KOPT-K1 (cell line): ENCODE measurements around the gene PIEZO1.

ENCODE experiments used
- H3K27ac ChIP-seq: fragments of 200-600 bp; sonication (generic); 2 replicates; pipeline ENCODE4 v1.5.1; 2016; ENCODE audit warnings: antibody characterized with exemption, mild to moderate bottlenecking, low read depth, low read length; ENCODE audit not compliant: poor library complexity, severe bottlenecking
- H3K36me3 ChIP-seq: fragments of 200-600 bp; sonication (generic); 2 replicates; pipeline ENCODE4 v1.5.1; 2017; ENCODE audit warnings: antibody characterized with exemption, mild to moderate bottlenecking, low read length, moderate library complexity; ENCODE audit not compliant: insufficient read depth
- H3K9me3 ChIP-seq: fragments of 200-600 bp; sonication (generic); 2 replicates; pipeline ENCODE4 v1.5.1; 2017; ENCODE audit warnings: antibody characterized with exemption, low read length, mild to moderate bottlenecking; ENCODE audit not compliant: insufficient read depth, poor library complexity, severe bottlenecking

Gene PIEZO1

GRCh38 chr16:88782454-88783390 lies 2.3 kb downstream of the PIEZO1 start:
- peak overlapping the region; percentile 84 for H3K27ac ChIP-seq
- no peaks in the 10 kb centered on the region for H3K9me3 ChIP-seq
- H3K36me3 ChIP-seq: peaks cover 24% of the 10 kb centered on the region

- Histone ChIP-seq H3K9me3 (no peaks in the 10 kb centered on the region), H3K27ac (peak overlapping the region; percentile 84), H3K36me3 (peaks cover 37% of the 10 kb centered on the region)
Observed at GRCh38 chr16:88781140-88782077, 3.6 kb downstream of the PIEZO1 start.

- no peaks in the 10 kb centered on the region for H3K9me3 ChIP-seq
- peaks cover 44% of the 10 kb centered on the region for H3K36me3 ChIP-seq
- H3K27ac ChIP-seq: peak overlapping the region; percentile 84
Observed at GRCh38 chr16:88780142-88781062, 4.6 kb downstream of the PIEZO1 start.

GRCh38 chr16:88779406-88780141 lies 5.4 kb downstream of the PIEZO1 start:
- H3K36me3 ChIP-seq: peaks cover 52% of the 10 kb centered on the region
- H3K9me3 ChIP-seq: no peaks in the 10 kb centered on the region
- peak overlapping the region; percentile 84 for H3K27ac ChIP-seq

- Histone ChIP-seq H3K27ac (no peak overlapping the region), H3K36me3 (peaks cover 61% of the 10 kb centered on the region), H3K9me3 (no peaks in the 10 kb centered on the region)
Observed at GRCh38 chr16:88778541-88779065, 6.4 kb downstream of the PIEZO1 start.

- H3K27ac ChIP-seq: no peak overlapping the region
- peaks cover 62% of the 10 kb centered on the region for H3K36me3 ChIP-seq
- no peaks in the 10 kb centered on the region for H3K9me3 ChIP-seq
Observed at GRCh38 chr16:88778271-88778525, 6.8 kb downstream of the PIEZO1 start.

GRCh38 chr16:88777471-88778270 lies 7.3 kb downstream of the PIEZO1 start:
- H3K36me3 ChIP-seq: peaks cover 67% of the 10 kb centered on the region

GRCh38 chr16:88775825-88776224 lies 9.2 kb downstream of the PIEZO1 start:
- no peaks in the 10 kb centered on the region for H3K9me3 ChIP-seq
- no peak overlapping the region for H3K27ac ChIP-seq
- peaks cover 83% of the 10 kb centered on the region for H3K36me3 ChIP-seq

More at GRCh38 chr16:88777471-88778270, 7.3 kb downstream of the PIEZO1 start:
- Histone ChIP-seq H3K9me3 (no peaks in the 10 kb centered on the region), H3K27ac (no peak overlapping the region)

GRCh38 chr16:88774544-88775393 lies 10.3 kb downstream of the PIEZO1 start:
- H3K36me3 ChIP-seq: peaks cover 86% of the 10 kb centered on the region
- H3K27ac ChIP-seq: no peak overlapping the region
- H3K9me3 ChIP-seq: no peaks in the 10 kb centered on the region

- Histone ChIP-seq H3K9me3 (no peaks in the 10 kb centered on the region), H3K27ac (no peak overlapping the region), H3K36me3 (peaks cover 86% of the 10 kb centered on the region)
Observed at GRCh38 chr16:88773812-88774291, 11.2 kb downstream of the PIEZO1 start.

- Histone ChIP-seq H3K27ac (no peak overlapping the region), H3K9me3 (no peaks in the 10 kb centered on the region), H3K36me3 (peaks cover 84% of the 10 kb centered on the region; the same call in 1 of the 2 replicates)
Observed at GRCh38 chr16:88772871-88773811, 11.9 kb downstream of the PIEZO1 start.
